Measurements from ENCODE around the gene SLC37A3.

GRCh38 chr7:140358412-140359051, 39.8 kb downstream of the SLC37A3 start:
- TF ChIP-seq CTCF (IDR thresholded peaks at IDR 0.05; ENCODE audit: low read depth, low read length, missing input control) (no peak), MAX (IDR thresholded peaks at IDR 0.05) (no peak), JUND (IDR thresholded peaks at IDR 0.05) (no peak), EGR1 (IDR thresholded peaks at IDR 0.05; ENCODE audit: low read depth in 2 of 2) (no peak), REST (IDR thresholded peaks at IDR 0.05) (no peak), SP1 (IDR thresholded peaks at IDR 0.05) (no peak), FOXA1 (IDR thresholded peaks at IDR 0.05) (no peak), YY1 (IDR thresholded peaks at IDR 0.05) (no peak), TAF1 (conservative IDR thresholded peaks at IDR 0.05) (no peak), RAD21 (IDR thresholded peaks at IDR 0.05) (no peak), ATF3 (IDR thresholded peaks at IDR 0.05) (no peak), NR2F2 (IDR thresholded peaks at IDR 0.05) (no peak), GABPA (IDR thresholded peaks at IDR 0.05 in 1 of 2, conservative IDR thresholded peaks at IDR 0.05 in 1 of 2) (no peak)
